Measurements from ENCODE around the gene FAF1.
"Not testable (repeated sequence)": the region's sequence is repeated elsewhere in the genome, so short reads cannot be mapped to it uniquely, and the experiment has no call there.

FAF1 gene

GRCh38 chr1:50833216-50833615, 126.9 kb downstream of the FAF1 start:
- DNase-seq: no peak

- DNase-seq: no peak
These were observed 127.9 kb downstream of the FAF1 start for GRCh38 chr1:50832167-50832566.

- no peak for DNase-seq
These were observed 128.6 kb downstream of the FAF1 start for GRCh38 chr1:50831300-50832061.

DNA sequence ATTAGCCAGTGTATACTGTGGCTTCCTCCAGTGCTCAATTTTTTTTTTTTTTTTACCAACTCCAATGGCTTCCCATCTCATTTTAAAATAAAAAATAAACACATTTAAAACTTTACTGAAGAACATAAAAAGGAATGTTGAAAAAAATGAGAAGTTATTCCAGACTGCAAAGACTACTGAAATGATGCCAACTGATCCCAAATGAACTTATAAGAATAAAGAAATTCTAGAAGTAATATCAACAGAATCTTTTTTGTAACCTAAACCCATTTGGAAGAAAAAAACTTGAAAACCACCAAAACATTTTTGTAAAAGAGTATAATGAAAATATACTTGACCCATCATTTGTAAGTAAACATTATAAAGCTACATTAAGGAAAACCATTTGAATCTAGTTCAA, 129.4 kb downstream of the FAF1 start:
- DNase-seq: no peak

DNA sequence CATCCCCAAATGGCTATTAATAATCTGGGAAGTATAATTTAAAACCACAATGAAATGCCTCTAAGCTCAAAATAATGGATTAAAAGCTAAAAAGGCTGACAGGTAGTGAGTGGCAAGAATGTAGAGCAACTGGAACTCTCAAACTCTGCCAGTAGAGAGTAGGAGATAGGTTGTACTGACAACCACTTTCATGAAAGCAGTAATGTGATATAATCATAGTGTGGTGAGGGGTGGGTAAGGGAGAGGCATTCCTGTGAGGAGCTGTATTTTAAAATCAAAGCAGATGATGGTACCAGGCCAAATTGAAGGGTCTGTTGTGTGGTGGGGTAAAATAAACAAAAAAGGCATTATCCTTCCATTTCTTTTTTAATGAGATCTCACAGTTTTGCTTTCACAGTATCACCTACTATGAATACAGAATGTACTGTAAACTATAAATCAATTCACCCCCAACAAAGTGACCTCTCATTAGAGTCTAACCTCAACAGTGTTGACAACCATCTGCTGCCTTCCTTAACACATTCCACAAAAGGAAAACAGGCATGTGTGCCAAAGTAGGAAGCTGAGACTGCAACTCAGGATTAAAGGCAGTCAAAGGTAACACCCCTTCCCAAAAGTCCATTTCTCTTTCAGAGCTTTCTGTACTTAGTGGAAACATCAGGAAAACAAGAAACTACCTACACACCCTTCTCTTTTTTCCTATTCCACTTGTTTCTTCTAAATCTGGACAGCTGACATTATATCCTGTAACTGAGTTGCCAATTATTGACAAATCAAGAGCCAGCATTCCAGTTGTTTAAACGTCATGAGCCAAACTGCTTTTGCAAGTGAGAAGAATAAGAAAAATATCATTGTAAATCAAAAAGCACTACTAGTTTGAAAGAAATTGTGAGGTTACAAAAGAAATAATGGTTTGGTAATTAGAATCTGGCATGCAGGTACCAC, 130.8 kb downstream of the FAF1 start:
- no peak for DNase-seq

- DNase-seq: no peak
These were observed 132.5 kb downstream of the FAF1 start for GRCh38 chr1:50827546-50827945.

GRCh38 chr1:50826792-50827191, 133.3 kb downstream of the FAF1 start:
- not testable (repeated sequence) for DNase-seq

DNA sequence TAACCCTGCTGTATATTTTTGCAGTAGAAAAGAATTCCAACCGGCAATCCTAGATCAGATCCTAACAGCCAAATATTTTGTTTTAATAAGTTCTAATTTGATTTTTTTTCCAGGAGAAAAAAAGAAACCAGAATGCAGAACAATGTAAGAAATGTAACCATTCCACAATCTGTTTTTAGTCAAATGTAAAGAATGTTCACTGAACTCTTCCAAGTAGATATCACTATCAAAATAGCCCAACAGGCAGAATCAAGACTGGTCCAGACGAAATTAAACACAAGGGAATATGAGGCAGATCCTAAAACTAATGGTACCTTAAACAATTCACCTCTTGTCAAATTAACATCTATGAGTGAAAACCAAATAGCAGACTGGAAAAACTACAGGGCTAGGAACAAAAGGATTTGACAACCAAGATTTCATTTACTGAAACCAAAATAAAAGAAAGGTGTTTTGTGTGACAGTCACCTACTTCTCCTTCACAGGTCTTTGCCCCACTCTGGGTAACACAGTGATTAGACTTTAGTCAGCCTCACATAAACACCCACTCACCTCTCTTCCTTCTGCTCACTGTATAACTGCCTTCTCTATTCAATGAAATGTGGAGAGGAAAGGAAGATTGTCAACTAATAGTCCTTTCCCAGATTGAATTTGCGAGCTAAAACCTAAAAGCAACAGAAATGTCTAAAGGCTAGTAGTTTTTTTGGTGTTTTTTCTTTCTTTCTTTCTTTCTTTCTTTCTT, 137.9 kb downstream of the FAF1 start:
- DNase-seq: no peak

- DNase-seq: no peak
These were observed 139.5 kb downstream of the FAF1 start for GRCh38 chr1:50820545-50820944.

GRCh38 chr1:50812346-50812745, 147.7 kb downstream of the FAF1 start:
- no peak for DNase-seq

- no peak for DNase-seq
These were observed 151.8 kb downstream of the FAF1 start for GRCh38 chr1:50808296-50808695.

- DNase-seq: peak; percentile 45
These were observed 163.8 kb downstream of the FAF1 start for GRCh38 chr1:50796272-50796671.

DNA sequence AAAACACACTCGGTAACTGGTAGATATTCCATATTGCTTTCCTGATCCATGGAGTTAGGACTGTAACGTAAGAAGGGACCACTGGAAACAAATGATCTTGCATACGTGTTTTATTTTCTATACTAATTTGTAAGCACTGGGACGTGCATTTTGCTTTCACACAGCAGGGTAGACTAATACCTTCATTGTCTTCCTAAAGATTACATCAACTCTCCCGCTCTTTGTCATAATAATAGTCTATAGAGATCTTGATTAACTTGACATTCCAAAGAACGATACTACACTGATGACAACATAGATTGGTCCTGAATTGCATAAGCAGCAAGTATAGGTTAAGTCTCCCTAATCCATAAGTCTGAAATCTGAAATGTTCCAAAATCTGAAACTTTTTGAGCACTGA, 166.5 kb downstream of the FAF1 start:
- DNase-seq: no peak

GRCh38 chr1:50787266-50787665, 172.8 kb downstream of the FAF1 start:
- DNase-seq: no peak

- DNase-seq: no peak
These were observed 176.8 kb downstream of the FAF1 start for GRCh38 chr1:50783286-50783685.

GRCh38 chr1:50780797-50781196, 179.3 kb downstream of the FAF1 start:
- no peak for DNase-seq

DNA sequence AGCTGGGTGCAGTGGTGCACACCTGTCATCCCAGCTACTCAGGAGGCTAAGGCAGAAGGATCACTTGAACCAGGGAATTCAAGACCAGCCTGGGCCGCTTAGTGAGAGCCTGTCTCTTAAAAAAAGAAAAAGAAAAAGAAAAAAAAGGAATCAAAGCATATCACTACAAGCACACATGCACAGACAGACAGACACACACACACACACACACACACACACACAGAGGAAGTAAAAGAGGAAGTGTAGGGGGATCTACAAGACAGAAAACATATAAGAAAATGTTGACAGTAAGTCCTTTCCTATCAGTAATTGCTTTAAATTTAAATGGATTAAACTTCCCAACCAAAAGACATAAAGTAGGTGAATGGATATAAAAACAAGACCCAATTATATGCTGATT, 180.3 kb downstream of the FAF1 start:
- peak; percentile 20 for DNase-seq

- no peak for DNase-seq
These were observed 184.3 kb downstream of the FAF1 start for GRCh38 chr1:50775740-50776139.

DNA sequence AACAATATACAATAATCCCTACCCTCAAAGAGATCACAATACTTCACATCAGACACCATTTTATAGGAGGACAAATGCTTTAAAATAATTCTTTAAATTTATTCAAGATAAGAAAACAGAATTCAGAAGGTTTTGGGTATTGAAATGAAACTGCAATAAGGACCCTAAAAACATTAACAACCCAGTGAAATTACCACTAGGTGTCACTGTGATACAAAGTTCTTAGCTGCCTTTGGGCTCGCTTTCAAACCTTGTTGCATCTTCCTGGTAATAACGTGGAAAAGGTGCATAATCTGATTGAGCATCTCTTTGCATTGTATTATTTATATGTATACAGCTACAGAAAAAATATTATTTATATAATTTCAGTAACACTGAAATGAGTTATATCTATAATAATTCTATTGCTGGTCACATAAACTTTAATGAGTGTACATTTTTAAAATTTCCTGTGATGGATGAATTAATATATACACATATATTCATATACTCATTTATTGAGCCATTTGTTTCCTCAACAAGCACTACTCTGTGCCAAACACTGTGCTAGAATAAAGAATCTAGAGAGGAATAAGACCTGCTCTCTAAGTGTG, 185.2 kb downstream of the FAF1 start:
- DNase-seq: peak; percentile 86

GRCh38 chr1:50766688-50767087, 193.4 kb downstream of the FAF1 start:
- DNase-seq: no peak

DNA sequence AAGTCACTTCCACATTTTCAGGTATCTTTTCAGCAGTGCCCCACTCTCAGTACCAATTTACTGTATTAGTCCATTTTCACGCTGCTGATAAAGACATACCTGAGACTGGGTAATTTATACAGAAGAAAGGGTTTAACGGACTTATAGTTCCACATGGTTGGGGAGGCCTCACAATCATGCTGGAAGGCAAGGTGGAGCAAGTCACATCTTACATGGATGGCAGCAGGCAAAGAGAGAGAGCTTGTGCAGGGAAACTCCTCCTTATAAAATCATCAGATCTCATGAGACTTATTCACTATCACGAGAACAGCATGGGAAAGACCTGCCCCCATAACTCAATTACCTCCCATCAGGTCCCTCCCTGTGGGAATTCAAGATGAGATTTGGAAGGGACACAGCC, 203.5 kb downstream of the FAF1 start:
- DNase-seq: not testable (repeated sequence)

- not testable (repeated sequence) for DNase-seq
These were observed 205.3 kb downstream of the FAF1 start for GRCh38 chr1:50754764-50755163.

All from hematopoietic multipotent progenitor cell treated with erythropoietin and hydrocortisone succinate and interleukin-3 and kit ligand, for 6 days (in vitro differentiated cells).